ENCODE measurements around the gene SCD.
"Not testable (repeated sequence)": the region's sequence is repeated elsewhere in the genome, so short reads cannot be mapped to it uniquely, and the experiment has no call there.

SCD gene

GRCh38 chr10:100362570-100363496 is 15.8 kb downstream of the SCD start:
- no peak for DNase-seq (ENCODE audit: low read depth in 3 of 3)

GRCh38 chr10:100364175-100364574 is 17.1 kb downstream of the SCD start:
- DNase-seq (ENCODE audit: low read depth in 3 of 3): no peak

GRCh38 chr10:100364735-100365391 is 17.8 kb downstream of the SCD start:
- no peak for DNase-seq (ENCODE audit: low read depth in 3 of 3)

- DNase-seq (ENCODE audit: low read depth in 3 of 3): no peak
These were observed 21.7 kb downstream of the SCD start for GRCh38 chr10:100368721-100369120.

- DNase-seq (ENCODE audit: low read depth in 3 of 3): peak; percentile 8 to 25 (median 21)
These were observed 23.9 kb downstream of the SCD start for GRCh38 chr10:100370714-100371481.

- DNase-seq (ENCODE audit: low read depth in 3 of 3): no peak
These were observed 24.5 kb downstream of the SCD start for GRCh38 chr10:100371482-100372027.

- no peak for DNase-seq (ENCODE audit: low read depth in 3 of 3)
These were observed 25.6 kb downstream of the SCD start for GRCh38 chr10:100372415-100373297.

GRCh38 chr10:100373298-100374199 is 26.5 kb downstream of the SCD start:
- peak; percentile 69 to 78 (median 71) for DNase-seq (ENCODE audit: low read depth in 3 of 3)

- DNase-seq (ENCODE audit: low read depth in 3 of 3): no peak
These were observed 27.2 kb downstream of the SCD start for GRCh38 chr10:100374200-100374655.

- not testable (repeated sequence) for DNase-seq (ENCODE audit: low read depth in 3 of 3)
These were observed 27.8 kb downstream of the SCD start for GRCh38 chr10:100374677-100375353.

GRCh38 chr10:100376656-100377055 is 29.6 kb downstream of the SCD start:
- DNase-seq (ENCODE audit: low read depth in 3 of 3): not testable (repeated sequence)

- no peak for DNase-seq (ENCODE audit: low read depth in 3 of 3)
These were observed 30.8 kb downstream of the SCD start for GRCh38 chr10:100377830-100378229.

GRCh38 chr10:100380400-100380799 is 33.4 kb downstream of the SCD start:
- DNase-seq (ENCODE audit: low read depth in 3 of 3): no peak

GRCh38 chr10:100382553-100382952 is 35.5 kb downstream of the SCD start:
- DNase-seq (ENCODE audit: low read depth in 3 of 3): no peak

- no peak for DNase-seq (ENCODE audit: low read depth in 3 of 3)
These were observed 36.2 kb downstream of the SCD start for GRCh38 chr10:100383251-100383650.

GRCh38 chr10:100391163-100392002 is 44.4 kb downstream of the SCD start:
- no peak for DNase-seq (ENCODE audit: low read depth in 3 of 3)

- DNase-seq (ENCODE audit: low read depth in 3 of 3): no peak
These were observed 45.6 kb downstream of the SCD start for GRCh38 chr10:100392686-100393003.

GRCh38 chr10:100395626-100396025 is 48.6 kb downstream of the SCD start:
- DNase-seq (ENCODE audit: low read depth in 3 of 3): no peak
